HuH-7 (cell line): ENCODE results near the gene SGTA.

Experiments
- DNase-seq: peaks from one replicate; pipeline ENCODE4 v3.0.0; 2011; ENCODE audit warnings: low spot score

Gene SGTA

GRCh38 chr19:2751438-2751830 is 31.6 kb downstream of the SGTA start:
- no peak for DNase-seq

DNA sequence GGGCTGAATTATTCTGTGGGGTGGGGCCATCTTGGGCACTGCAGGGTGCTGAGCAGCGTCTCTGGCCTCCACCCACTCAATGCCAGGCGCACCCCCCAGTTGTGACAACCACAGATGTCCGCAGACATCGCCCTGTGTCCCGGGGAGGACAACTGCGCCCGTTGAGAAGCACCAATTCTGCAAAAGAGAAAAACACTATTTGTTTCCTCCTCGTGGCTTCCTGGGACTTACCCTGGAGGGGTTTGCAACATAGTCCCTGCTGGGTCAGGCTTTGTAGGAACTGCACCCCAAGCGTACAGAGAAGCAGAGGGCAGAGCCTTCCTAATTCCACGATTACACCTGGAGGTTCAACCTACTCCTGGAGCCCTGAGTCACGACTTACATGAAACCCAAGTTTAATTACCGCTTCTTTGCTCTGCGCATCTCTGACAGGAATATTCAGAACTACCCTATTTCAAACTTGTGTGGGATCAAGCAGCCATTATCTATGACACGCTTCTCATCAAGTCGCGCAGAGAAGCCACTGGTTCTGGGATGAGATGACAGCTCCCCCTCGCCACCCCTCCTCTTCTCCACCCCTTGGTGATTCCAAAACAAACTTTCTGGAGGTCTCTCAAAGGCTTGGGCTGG is 32.1 kb downstream of the SGTA start:
- no peak for DNase-seq

DNA sequence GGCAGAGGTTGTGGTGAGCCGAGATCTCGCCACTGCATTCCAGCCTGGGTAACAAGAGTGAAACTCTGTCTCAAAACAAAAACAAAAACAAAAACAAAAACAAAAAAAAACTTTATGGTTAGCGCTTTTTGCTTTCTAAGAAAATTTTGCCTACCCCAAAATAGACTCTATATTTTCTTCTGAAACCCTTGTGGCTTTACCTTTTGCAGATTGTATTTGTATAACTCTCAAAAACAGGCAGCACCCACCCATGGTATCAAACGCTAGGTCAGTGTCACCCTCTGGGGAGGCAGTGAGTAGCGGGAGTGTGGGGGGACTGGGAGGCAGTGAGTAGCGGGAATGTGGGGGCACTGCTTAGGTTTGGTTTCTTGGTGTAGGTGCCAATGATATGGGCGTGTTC is 35.7 kb downstream of the SGTA start:
- no peak for DNase-seq

- no peak for DNase-seq
Observed at GRCh38 chr19:2744113-2744512, 39.0 kb downstream of the SGTA start.

GRCh38 chr19:2743099-2743498 is 40.0 kb downstream of the SGTA start:
- DNase-seq: no peak

DNA sequence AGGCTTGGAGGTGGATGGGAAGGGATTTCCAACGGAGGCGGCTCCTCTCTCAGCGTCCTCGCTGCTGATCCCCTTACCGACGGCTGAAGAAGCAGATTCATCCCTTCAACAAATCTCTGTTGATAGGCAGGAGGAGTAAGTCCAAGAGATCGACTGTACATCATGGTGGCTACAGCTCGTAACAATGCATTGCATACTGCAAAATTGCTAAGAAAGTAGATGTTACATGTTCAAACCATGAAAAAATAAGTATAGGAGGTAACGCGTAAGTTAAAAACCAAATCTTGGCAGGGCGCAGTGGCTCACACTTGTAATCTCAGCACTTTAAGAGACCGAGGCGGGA is 42.8 kb downstream of the SGTA start:
- DNase-seq: no peak

GRCh38 chr19:2739602-2740313 is 43.3 kb downstream of the SGTA start, which contains the start of gene SLC39A3:
Gene SLC39A3 (minus strand): TSS chr19:2740017. CDS start chr19:2737257, 2,760 bp downstream.
- DNase-seq: peak; percentile 100

DNA sequence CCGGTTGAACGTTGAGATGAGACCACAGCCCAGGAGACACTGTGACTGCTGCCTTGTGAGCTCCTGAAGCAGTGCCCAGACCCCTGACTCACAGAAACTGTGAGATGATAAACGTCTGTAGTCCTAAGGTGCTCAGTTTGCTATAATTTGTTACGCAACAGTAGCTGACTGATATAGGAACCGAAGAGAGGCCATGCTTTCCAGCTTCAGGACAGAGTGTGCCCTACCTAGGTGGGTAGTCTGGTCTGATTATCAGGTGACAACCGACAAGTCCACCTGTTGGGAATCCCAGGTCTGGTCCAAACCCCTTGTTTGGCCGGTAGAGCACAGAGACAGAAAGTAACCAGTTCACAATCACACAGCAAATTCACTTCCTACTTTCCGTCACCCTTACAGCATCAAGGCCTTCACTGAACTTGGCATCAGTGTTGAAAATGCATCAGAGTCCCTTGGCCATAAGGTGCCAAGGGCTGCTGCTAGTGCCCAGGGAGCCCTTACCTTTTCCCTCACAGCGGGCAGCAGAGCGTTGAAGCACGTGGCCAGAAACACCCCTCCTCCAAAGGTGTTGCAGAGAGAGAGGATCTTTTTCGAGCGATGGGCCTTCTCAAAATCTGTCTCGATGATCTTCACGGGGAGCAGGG is 46.4 kb downstream of the SGTA start:
- DNase-seq: no peak

DNA sequence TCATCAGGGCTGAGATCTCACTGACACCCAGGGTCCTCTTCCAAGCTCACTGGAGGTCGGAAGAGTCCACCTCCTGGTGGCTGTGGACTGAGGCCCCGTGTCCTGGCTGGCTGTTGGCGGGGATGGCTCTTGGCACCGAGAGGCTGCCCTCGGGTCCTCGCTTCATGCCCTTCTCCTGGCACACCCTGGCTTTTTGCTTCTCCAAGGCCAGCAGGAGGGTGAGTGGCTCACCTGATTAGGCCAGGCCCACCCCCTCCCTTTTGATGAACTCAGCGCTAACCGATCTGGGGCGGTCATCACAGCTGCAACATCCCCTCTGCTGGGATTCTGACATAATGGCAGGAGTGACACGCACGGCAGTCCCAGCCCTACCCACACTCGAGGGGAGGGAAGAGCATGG is 47.7 kb downstream of the SGTA start:
- DNase-seq: no peak

- no peak for DNase-seq
Observed at GRCh38 chr19:2734589-2735288, 48.3 kb downstream of the SGTA start.

DNA sequence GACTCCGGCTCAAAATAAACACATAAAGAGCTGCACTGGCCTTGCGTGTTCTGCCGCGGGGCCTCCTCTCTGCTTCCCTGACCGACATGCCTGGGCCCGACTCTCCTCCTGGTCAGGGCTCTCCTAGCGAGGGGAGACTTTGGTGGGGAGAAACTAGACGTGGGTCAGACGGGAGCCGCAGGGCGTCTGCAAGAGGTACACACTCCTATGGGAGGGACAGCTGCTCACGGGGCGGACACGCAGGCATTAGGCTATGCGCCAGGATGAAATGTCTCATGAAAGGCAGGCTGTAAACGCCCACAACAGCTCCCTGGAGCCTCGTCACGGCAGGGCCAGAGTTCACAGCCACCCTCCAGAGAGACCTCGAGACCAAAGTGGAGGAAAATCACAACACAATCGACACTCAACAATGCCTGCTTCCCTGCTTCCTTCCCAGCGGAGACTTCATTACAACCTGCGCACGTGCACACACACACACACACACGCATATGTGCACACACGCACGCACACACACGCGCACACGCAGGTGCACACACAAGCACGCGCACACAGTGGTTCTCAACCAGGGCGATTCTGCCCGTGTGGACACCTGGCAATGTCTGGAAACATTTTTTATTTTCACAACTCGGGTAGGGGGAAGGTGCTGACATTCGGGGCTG is 49.0 kb downstream of the SGTA start:
- DNase-seq: no peak

- no peak for DNase-seq
Observed at GRCh38 chr19:2732883-2733282, 50.2 kb downstream of the SGTA start.

DNA sequence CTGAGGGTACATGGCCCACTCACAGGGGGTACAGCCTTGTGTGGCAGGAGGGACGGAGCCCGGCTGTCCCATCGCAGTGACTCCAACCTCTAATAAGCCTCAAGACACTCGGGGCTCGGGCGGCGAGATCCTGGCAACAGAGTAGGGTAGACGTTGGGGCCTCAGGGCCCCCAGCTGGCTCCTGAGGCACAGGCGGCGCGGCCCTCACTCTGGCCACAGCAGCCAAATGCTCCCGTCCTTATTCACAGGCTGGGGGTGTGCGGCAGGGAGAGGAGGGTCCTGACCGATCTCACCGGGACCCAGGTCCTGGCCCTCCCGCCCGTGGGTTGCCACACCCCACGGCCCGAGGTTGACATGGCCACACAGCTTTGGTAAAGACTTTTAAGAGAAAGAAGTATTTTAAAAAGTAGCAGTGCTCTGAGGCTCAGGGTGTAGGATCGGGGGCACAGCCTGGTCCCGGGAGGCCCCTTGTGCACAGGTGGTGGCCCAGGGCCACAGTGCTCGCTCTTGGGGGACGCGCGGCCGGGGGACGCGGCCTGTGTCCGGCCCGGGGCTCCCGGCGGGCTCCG is 50.8 kb downstream of the SGTA start:
- DNase-seq: no peak

GRCh38 chr19:2731181-2731995 is 51.7 kb downstream of the SGTA start:
- no peak for DNase-seq

DNA sequence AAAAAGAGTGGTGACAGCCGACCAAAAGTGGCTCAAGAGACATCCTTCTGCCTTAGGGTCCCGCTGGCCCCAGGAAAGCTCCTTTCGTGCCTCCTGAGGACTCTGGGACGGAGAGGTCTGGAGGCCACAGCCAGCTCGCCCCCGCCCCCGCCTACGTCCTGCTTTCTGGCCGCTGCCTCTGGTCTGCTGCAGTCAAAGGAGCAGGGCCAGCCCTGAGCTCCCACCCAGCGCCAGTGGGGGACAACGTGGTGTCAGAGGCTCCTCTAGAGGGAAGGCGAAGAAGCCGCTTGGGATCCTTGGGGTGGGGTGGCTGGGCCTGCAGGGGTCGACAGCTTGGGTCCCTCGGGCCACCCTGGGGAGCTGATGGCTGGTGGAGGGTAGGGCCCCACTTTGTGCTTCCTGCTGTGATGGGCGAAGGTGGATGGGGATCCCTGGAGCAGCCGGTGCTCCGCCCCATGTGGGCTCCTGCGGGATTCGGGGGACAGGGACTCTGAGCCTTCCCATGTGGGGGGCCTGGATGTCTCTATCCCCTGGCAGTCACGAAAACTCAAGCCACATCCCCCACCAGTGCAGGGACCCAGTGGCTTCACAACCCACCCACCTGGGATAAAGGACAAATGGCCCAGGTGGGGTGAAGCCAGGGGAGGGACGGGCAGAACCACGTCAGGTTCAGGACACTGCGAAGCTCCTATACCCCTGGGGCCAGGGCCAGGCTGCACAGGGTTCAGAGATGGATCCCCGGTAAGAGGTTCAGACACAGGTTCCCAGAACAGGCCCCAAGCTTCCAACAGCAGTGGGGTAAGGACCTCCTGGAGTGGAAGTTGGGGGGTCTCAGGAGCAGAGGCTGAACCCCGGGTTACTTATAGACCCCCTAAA is 52.9 kb downstream of the SGTA start:
- DNase-seq: no peak

- no peak for DNase-seq
Observed at GRCh38 chr19:2728783-2729387, 54.2 kb downstream of the SGTA start.

GRCh38 chr19:2727640-2727944 is 55.5 kb downstream of the SGTA start:
- no peak for DNase-seq

- no peak for DNase-seq
Observed at GRCh38 chr19:2726904-2727639, 56.0 kb downstream of the SGTA start.

DNA sequence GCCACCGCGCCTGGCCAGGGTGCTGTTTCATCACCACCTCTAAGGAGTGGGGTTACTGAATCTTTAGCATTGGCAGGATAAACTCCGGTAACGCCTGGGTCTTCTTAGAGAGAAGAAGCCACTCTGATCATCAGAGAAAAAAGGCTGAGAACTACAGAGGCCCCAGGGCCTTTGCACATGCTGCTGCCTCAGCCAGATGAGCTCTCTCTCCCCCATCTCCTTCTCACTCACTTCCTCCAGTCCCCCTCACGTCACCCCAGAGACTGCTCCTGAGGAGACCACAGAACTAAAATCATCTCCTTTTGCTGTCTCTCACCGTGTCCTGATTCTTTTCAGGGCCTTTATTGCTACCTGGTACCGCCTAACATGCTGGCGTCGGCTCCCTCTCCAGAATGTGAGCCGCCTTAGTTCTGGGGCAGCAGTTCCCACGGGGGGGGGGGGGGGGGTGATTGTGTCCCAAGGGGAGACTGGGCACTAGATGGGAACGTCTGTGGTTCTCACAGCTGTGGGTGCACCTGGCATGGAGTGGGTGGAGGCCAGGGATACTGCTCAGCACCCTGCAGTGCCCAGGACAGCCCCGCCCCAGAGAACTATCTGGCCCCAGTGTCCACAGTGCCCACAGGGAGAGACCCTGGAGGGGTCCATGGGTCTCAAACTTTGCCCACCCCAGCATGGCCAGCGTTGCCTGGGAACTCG is 56.8 kb downstream of the SGTA start:
- no peak for DNase-seq
